ENCODE data around the gene CYS1.
"Not testable (repeated sequence)": the region's sequence is repeated elsewhere in the genome, so short reads cannot be mapped to it uniquely, and the experiment has no call there.

Gene CYS1

DNA sequence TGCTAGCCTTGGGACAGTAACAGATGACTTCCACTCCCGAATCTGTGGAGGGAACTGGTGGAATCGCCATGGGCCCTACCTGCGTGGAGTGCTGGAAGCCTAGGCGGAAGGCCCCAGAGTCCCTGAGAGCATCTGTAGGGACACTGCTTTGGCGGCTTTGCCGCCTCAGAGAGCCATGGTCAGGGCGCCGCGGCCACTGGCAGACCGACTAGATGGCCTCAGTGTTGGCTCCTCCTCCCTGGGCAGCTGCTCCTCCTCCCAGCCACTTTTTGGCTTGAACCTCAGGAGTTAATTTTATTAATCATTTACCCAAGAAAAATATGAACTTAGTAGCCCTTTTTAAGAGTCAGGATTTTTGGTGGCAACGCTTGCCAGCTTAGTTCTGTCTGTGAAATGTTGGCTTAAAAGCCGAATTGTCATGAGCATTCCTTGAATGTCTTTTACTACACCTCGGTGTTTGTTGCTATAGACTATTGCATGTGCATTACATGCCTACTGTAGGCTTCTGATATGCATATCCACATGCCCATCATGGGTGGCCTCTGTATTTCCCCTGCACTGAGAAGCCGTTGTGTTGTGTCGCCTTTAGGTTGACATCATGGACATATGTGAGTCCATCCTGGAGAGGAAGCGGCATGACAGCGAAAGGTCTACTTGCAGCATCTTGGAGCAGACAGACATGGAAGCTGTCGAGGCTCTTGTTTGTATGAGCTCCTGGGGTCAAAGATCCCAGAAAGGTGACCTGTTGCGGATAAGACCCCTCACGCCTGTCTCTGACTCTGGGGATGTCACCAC, 34.5 kb downstream of the CYS1 start:
- DNase-seq: no peak

DNA sequence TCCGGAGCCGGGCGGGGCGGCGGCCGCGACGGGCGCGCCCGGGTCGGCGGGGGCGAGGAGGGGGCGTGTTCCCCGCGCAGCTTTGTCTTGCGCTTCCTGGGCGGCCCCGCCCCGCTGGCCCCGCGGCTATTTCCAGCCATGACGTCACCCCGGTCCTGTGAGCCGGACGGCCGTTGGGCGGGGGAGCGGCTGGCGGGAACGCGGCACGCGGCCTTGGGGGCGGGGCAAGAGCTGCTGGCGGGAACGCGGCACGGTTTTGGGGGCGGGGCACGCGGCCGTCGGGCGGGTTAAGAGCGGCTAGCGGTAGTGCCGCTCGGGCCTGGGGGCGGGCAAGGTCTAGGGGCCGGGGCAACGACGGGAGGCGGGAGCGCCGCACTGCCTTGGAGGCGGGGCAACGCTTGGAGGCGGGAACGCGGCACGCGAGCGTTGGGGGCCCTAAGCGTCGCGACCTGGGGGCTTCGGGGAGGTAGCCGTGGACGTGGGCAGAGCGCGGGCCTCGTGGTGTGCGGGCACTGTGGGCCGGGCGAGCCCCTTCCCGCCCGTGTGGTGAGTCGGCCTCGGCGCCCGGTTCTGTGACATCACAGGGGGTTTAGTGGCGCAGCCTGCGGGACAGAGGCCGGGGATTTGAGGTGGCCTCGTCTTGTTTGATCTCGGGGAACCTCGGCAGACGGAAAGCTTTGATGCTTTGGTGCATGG, 36.2 kb downstream of the CYS1 start:
- peak; percentile 89 for DNase-seq

DNA sequence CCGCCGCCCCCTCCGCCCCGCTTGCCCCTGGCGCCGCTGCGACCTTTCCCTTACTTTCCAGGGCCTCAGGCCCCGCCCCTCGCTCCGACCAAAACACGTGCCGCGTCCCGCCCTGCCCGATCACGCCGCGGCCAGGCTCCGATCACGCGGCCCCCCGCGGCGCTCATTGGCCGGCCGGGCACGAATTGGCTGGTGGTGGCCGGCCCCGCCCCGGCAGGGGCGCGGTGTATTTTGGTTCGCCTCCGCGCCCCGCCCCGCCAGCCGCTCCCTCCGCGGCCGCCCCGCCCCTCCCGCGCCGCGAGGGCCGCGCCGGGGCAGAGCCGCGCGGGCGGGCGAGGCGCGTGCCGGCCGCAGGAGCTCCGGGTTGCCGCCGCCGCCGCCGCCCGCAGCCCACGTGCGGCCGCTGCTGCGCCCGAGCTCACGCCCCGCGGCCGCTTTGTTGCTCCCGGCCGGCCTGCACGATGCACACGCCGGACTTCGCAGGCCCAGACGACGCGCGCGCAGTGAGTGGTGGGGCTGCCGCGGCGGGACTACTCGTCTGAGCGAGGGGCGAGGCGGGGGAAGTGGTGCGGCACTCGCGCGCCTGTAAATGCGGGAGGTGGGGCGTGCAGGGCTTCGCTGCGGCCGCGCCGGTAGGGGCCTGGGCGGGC, 36.8 kb downstream of the CYS1 start, which contains the start of gene KLF11:
Gene KLF11 (plus strand): TSS at position 295 of the 650 bp plus-strand sequence. CDS start 167 bp downstream, at position 462.
- DNase-seq: peak; percentile 88

DNA sequence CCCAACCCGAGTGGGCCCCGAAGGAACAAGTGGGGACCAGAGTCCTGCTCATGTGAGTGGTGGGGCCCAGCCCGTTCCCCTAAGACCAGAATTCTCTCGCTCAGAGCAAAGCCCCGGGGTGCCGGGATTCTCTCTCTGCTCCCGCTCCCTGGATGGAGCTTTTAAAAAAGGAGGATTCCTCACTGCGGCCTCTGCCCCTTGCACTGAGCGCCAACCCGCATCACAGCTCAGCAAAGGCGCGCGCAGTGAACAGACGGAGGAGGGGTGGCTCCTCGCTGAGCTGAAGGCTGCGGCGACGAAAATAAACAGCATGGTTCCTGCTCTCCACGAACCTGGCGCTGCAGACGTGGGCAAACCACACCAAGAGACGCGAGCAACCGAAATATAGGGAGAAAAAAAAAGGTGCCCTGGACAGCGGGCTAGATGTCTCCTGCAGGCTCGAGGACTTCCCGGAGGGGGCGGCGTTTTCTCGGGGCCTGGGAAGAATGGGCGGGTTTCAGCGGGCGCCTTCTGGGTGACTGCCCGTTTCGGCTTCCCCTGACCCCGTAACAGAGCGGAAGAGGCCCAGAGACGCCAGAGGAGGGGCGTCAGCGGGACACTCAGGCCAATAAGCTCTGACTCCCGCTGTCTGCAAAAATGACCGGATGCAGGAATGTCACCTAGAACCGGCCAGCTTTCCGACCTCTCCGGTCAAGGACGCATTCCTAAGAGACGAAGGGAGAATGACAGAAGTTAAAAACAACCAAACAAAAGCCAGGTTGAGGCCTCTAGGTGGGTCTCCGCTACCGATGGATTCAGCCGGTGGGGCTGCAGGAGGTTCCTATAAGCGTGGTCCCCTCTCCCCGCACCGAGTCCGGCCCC, 37.7 kb downstream of the CYS1 start:
- peak; percentile 40 for DNase-seq

DNA sequence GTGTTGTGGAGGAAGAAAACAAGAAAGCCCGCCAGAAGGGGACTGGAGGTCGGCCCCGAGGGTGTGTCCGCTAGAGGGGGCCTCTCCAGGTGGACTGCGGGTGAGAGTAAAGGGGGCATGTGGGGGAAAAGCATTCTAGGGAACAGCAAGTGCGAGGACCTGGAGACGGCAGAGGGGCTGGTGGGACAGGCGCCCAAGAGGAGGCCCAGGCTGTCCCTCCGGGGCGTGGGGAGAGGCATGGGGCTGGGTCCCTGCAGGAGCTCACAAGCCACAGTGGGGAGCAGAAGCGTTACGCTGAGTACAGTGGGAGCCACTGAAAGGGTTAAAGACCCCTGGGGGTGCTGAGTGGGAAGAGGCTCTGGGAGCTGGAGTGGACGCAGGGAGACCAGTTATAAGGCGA, 38.5 kb downstream of the CYS1 start:
- DNase-seq: no peak

DNA sequence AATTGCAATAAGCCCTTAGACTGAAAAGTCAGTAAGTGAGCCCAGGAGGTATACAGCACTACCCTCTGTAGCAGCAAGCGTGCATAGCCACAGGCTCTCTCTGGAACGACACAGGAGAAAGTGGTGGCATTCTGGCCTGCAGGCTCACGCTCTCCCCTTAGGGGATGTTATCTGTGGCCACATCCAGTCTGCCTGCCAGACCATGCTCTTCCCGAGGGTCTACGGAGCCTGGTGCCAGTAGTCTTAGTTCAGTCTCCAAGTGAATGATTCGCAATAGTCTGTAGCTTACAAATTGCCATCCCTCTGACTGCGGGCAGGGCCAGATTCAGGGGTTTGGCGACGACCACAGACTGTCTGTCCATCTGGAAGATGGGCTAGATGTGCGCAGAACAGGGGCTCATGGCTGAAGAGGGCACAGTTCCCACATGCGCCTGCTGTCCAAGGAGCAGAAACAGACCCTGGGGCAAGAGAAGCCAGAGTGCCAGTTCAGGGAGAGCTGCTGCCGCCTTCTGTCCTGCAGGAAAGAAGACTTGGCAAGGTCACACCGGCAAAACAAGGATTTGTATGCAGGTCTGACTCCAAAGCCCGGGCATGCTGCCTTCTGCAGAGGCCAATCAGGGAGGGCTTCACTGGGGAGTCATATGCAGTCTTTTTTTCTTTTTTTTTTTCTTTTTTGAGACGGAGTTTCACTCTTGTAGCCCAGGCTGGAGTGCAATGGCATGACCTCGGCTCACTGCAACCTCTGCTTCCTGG, 40.4 kb downstream of the CYS1 start:
- DNase-seq: no peak

DNA sequence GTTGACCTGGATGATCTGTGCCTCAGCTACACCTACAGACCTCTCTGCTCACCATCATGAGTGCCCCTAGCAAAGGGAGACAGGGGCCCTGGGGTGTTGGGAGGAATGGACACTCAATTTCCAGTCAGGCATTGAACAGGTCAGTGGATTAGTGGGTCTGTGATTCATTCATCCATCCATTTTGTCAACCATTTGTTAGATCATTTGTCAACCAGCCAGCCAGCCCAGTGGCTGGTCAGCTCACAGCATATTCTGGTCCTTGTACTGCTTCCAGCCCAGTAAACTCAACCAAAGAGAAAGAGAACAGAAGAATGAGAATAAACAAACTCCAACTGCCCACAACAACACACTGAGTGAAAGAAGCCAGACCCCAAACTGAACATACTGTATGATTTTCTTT, 41.5 kb downstream of the CYS1 start:
- no peak for DNase-seq

DNA sequence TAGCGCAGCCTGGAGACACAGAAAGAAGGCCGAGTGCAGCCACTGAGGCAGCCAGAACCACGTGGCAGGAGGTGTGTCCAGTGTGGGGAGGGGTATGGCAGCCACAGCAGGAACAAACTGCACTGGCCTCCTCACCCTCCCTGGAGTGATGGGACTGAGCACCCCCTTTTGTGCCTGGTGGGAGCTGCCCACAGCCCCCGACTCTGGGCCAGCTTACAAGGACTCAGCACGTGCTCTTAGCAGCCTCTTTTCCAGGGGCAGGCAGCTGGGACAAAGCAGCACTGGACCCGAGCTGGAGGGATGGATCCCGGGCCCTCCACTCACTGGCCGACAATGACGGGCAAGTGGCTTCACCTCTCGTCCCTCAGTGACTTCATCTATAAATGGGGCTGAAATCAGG, 42.1 kb downstream of the CYS1 start:
- no peak for DNase-seq

DNA sequence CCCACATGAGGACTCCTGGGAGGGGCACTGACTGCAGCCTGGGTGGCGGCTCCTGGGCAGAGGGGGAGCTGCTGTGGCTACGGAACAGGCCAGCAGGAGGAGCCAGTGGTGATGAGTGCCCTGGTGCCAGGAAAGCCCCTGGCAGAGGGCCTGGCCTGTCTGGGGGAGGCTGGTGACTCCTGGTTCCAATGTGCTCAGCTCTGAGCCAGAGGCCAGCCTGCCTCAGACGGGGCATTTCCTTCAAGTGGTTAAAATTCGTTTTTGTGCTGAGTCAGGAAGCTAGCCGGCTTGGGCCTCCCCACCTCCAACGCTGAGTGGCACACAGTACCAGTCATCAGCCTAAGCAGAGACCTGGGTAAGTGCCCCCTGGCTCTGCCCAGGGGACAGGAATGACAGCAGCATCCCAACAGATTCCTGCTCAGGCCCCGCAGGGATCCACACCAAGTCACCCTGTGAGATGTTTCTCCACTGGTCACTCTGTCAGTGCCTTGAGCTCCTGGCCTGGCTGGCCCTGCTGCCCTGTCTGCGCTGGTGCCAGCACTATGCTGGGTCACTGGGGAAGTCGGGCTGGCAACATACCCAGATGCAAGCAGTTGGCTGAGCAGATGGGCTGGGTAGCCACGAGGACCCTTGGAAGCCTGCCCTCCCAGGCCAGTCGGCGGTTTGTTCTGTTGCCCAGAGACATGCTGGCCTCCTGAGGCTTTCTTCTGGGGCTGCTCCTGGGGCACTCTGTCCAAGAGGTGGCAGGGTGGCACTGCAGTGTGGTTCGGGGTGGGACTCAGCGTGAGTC, 43.9 kb downstream of the CYS1 start:
- DNase-seq: no peak

DNA sequence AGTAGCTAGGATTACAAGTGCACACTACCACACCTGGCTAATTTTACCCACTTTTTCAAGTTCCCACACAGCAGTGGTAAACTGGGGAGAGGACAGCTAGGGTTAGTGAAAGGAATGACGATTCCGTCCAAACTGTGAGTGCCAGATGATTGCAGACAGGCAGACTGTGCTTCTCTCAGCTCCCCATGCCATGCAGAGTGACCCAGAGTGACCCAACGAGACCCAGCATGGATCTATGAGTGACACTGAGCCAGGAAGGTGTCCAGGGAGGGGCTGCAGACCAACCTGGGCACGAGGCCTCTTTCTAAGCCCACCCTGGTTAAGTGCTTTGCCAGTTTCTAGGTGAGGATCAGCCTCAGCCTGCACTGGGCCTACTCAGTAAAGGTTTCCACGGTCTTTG, 44.6 kb downstream of the CYS1 start:
- no peak for DNase-seq

DNA sequence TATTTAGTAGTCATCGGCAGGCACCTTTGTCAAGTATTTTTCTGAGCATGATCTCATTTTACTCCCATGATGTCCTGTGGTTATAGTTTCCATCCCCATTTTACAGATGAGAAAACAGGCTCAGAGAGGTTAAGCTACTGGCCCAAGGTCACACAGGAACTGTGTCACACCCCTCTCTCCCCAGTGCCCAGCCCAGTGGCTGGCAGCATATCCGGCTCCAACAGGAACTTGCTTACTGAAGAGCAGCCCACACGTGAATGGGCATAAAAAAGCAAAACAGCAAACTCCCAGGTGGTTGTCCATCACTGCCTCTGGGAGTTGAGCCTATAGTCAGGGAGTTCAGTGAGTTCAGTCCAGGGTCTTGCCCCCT, 45.2 kb downstream of the CYS1 start:
- no peak for DNase-seq

DNA sequence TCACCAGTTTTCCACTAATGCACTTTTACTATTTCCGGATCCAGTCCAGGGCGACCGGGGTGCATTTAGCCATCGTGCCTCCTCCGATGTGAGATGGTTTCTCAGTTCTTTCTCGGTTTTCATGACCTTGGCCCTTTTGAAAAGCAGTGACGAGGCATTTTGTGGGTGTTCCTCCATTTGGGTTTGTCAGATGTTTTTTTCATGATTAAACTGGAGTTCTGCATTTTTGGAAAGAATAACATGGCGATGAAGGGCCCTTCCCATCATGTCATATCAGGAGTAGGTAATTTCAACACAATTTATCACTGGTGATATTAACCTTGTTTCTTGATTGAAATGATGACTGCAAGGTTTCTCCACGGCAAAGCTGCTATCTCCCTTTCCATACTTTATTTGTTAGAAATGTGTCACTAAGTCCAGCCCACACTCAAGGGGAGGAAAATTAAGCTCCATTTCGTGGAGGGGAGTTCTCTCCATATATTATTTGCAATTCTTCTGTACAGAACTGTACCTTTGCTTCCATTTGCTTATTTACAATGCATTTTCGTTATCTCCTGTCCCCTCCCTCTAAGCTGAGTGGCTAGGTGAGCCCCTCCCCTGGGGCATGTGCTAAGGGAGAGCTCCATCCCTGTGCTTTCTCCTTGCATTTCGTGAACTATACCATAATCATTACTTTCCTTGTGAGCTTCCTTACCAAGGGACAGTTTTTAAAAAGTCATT, 45.7 kb downstream of the CYS1 start:
- no peak for DNase-seq

DNA sequence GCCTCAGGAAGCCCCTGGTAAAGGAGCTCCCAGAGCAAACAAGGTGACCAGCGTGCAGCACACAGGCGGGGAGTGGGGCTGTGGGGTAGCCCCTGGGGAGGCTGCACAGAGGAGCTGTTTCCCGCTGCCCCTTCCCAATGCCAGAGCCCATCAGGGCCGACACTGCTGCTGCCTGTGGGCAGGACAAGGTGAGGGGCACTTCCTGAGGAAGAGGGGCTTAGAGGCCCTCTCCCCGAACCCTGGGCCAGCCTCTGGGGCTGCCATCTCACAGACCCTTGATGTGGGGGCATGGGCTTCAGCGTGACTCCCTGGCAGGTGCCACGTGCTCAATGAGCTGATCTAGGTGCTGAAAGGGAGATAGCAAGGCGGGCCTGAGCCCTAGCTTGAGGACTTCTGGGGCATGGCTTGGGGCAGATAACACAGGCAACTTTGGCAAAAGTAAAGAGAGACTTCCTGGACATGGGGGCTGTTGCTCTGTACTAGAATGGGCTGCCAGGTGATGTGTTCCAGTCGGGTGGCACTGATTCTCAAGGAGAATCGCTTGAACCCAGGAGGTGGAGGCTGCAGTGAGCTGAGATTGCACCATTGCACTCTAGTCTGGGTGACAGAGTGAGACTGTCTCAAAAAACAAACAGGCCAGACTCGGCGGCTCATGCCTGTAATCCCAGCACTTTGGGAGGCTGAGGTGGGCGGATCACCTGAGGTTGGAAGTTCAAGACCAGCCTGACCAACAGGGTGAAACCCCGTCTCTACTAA, 46.8 kb downstream of the CYS1 start:
- DNase-seq: no peak

DNA sequence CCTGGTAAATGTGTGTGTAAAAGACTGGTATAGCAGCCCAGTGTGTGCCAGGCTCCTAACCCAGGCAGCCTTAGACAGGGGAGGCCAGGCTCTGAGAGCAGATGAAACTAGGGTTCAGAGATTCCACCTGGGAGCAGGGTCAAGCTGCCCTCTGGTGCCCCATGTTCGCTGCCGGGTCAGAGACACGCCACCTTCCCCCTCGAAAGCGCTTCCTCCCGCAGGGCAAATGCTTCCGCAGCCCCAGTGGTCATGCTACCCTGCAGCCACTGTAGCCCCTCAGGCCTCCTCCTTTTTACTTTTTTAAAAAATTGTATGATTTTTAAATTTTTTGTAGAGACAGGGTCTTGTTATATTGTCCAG, 47.5 kb downstream of the CYS1 start:
- no peak for DNase-seq

DNA sequence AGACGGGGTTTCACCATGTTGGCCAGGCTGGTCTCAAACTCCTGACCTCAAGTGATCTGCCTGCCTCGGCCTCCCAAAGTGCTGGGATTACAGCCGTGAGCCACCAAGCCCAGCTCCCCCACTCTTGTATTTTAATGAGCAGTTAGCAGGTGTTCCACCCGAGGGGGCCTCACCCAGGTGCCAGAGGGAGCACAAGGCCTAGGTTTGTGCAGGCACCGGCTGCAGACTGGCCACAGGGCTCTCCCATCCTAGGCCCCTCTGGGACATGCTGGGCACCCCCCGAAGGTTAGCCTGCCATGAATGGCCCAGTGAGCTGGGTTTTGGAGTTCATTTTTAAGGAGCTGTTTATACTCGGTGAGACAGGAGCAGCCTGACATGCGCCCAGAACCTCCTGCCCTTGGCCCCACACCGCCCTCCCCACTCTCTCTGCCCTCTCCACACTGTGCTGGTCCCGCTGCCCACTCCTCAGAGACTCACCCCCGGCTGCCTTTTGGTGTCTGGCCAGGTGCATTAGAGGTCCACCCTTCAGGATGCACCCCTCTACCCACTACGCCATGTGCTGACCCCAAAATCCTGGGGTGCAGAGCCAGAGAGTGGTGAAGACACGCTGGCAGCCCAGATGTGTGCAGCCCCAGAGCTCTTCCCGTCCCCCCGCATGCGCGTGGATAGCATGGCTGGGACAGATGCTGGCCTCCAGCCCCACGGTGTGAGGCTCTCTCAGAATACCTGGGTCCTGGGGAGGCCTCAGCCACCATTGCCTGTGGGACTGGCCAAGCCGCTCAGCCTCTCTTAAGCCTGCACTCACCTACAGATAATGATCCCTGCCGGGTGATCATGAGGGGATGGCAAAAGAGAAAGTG, 48.1 kb downstream of the CYS1 start:
- DNase-seq: no peak

DNA sequence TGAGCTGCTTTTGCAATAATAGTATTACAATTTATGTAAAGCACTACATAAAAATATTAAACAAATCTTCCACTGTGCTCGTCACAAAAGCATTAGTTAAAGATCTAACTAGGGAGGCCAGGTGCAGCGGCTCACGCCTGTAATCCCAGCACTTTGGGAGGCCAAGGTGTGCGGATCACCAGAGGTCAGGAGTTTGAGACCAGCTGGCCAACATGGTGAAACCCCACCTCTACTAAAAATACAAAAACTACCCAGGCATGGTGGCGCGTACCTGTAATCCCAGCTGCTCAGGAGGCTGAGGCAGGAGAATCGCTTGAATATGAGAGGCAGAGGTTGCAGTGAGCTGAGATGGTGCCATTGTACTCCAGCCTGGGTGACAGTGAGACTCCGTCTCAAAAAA, 49.4 kb downstream of the CYS1 start:
- DNase-seq: not testable (repeated sequence)

DNA sequence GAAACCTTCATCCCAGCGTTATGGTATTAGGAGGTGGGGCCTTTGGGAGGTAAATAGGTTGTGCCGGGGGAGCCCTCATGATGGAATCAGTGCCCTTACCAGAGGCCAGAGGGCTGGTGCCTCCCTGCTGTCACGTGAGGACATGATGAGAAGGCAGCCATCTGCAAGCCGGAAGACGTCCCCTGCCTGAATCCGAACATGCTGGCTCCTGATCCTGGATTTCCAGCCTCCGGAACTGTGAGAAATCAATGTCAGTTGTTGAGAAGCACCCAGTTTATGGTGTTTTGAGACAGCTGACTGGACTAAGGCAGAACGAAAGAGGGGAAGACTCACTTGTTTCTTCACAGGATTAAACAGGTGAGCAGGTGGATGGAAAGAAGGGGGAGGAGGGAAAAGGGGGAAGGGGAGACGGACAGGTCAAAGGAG, 49.9 kb downstream of the CYS1 start:
- DNase-seq: no peak

DNA sequence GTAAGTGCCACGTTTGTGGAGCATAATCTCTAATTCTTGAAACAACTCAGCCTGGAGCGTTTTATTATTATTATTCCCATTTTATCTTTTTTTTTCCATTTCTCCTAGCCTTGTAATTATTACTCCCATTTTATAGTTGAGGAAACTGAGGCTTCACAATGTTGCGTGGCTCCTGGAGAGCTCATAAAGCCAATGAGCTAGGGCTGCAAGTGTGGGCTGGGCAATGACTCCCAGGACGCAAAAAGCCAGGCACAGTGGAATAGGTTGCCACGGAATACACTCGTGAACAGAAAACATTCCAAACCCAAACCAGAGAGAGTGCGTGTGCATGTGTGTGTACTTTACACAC, 50.4 kb downstream of the CYS1 start:
- no peak for DNase-seq

Data from fibroblast of upper back skin (primary cell).